HG02973 (cell line): ENCODE measurements around the gene KRT8.

Experiments used
- ATAC-seq: cut with Tn5 transposase; IDR thresholded peaks from one replicate; pipeline ENCODE4 v1.9.1; 2021; ENCODE audit warnings: moderate library complexity; ENCODE audit not compliant: unreplicated experiment

KRT8 gene

DNA sequence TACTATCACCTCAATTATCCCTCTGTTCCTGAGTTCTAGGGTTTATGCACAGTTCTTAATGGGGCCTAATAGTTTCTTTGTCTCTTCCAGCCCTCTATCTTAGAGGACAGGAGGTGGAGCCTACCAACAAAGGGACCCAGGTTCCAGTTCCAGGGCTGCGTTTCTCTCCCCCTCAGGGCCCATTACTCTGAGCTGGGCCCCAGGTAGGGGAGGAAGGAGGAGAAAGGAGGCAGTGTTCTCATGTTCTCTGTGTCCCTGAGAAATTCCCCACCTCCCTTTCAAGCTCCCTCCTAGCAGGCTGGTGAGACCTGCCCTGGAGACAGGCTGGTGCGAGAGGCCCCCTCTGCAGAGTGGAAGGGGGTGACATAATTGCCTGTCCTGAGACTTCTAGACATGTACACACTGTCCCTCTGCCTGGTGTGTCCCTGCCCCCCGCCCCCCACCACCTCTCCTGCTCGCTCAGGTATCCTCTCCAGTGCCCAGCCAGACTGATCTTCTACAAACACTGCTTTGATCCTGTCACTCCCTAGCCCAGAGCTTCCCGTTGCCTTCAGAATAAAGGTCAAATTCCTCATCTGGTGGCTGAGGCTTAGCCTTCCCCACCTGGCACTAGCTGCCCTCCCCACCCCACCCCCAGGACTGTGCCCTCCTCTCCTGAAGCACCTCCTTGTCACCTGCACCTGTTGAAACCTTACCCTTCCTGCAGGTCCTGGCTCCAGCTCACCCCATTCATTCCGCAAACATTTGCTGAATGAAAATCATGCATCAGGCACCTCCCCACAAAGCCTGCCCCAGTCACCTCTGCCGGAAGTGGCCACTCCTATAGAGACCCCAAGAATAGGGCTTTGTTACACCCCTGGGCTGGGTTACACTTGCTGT is 21.1 kb upstream of the KRT8 start:
- no peak for ATAC-seq

DNA sequence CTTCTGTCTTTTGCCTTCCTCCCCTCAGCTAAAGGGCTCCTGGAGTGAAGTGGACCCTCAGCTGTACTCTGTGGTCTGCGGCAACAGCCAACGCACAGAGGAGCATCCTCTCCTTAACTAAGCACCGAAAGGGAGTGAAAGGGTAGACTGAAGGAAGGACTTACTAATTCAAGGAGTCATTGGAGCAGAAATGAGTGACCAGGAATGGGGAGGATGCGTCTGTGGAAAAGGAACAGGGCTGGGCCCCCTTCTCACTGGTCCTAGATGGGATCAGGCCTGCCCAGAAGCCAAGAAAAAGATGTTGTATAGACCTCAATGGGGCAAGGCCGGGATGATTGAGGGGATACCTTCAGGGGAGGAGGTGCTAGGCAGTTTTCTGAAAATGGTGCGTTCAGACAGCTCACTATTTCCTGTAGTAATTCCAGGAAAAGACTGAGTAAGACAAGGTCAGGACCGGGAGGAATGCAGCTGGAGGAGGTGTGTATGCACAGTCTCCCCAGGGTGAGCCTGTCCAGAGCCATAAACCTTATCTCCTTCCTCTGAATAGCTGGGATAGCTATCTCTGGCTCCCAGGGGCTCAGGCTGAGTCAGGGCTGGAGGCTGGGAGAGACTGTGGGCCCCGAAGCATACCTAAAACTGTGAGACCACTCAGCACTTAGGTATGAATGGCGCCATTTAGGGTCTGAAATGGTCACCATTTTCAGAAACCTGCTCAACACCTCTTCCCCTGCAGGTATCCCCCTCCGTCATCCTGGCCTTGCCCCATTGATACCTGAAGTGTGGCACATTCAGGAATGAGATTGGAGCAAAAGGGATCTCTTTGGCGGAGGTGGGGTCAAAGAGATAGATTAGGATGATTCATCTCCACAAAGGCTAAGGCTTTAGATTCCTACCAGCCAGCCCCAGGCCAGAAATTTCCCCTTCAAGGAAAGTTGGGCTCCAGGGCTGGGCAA is 20.2 kb upstream of the KRT8 start:
- no peak for ATAC-seq

DNA sequence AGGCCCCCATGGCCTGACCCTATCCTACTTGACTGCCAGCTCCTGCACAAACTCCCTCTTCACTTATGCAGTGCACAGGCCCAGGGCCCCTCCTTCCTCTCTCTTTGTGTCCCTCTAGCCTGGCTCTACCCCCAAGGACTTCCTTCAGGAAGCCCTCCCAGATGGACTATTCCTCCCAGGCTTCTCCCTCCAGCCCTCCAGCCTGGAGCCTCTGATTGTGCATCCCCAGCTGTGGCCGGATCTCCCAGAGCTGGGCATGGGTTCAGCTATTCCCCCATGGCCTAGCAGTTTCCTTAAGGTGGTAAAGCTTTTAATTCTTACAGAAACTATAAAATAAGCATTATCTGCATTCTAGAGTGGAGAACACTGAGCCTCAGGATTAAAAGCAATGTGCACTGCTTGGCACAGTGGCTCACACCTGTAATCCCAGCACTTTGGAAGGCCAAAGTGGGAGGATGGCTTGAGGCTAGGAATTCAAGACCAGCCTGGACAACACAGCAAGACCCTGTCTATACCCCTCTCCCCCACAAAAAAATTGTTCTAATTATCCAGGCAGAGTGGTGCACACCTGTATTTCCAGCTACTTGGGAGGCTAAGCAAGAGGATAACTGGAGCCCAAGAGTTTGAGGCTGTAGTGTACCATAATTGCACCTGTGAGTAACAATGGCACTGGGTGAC is 16.8 kb upstream of the KRT8 start:
- ATAC-seq, result no peak

DNA sequence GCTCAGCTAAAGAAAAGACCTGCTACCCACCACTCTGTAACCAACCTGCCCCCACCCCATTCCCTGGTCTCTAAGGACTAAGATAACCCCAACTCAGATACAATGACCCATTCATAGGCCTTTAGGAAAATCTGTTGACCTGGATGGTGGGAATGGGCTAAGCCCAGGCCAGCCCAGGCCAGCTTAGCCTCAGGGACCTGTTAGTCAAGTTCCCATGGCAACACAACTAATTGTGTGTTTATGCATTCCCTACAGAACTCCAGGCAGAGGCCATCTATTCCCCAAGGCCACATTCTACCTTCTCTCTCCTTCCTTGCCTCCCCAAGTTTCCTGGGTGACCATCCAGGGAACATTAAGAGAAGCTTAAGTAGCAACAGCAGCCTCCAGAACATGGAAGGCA is 16.1 kb upstream of the KRT8 start:
- ATAC-seq, result no peak

DNA sequence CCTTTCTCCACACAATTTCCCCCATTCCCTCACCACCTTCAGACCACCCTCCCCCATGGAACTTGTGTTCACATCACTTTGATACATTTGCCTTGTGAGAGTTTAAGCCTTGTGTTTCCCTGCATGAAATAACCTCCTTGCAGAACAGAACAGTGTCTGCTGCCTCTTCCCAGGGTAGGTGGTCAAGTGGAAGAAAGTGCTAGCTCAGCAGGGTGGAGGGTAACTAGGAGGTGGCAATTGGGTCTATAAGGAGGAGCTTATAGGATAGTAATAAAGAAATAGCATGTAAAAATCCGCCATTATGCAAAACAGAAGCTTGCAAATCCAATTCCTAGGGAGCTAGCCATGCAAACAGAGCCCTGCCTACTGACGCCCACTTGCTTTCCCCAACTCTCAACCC is 13.9 kb upstream of the KRT8 start:
- ATAC-seq, result no peak

DNA sequence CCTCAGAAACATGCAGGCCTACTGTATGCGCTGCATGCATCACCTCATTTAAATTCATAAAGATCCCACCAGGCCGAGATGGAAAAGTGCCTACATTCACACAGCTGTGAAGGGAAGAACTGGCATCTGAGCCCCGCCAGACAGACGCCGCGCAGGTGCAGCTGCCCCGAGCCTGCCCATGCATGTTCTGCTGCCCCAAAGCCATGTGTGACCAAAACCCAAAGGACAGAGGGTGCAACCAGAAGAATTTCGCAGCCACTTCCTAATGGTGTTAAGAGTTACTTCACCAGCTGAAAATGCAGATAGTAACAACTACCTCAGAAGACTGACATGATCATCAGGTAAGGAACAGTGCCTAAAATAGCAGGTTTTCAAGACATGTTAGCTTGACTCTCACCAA is 13.5 kb upstream of the KRT8 start:
- no peak for ATAC-seq

DNA sequence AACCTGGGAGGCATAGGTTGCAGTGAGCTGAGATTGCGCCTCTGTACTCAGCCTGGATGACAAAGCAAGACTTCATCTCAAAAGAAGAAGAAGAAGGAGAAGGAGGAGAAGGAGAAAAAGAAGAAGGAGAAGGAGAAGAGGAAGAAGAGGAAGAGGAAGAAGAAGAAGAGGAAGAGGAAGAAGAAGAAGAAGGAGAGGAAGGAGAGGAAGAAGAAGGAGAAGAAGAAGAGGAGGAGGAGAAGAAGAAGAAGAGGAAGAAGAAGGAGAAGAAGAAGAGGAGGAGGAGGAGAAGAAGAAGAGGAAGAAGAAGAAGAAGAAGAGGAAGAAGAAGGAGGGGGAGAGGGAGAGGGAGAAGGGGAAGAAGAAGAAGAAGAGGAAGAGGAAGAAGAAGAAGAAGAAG is 12.9 kb upstream of the KRT8 start:
- ATAC-seq, result no peak

DNA sequence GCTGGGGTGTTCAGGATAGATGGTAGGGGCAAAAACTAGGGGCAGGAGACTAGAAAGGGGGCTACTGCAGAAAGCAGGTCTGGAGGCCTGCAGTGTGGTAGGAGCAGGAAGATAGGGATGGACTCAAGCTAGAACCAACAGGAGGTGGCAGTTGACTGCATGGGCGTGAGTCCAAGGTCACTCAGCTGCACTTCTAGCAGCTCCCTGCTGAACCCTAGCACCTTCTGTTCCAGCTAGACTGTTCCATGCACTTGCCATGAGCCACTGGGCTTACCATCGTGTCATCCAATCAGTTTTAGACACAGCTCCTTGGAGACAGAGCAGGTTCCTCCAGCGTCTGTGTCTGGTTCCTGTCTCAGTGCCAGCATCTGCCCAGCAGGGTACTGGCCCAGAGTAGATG is 11.3 kb upstream of the KRT8 start:
- no peak for ATAC-seq

DNA sequence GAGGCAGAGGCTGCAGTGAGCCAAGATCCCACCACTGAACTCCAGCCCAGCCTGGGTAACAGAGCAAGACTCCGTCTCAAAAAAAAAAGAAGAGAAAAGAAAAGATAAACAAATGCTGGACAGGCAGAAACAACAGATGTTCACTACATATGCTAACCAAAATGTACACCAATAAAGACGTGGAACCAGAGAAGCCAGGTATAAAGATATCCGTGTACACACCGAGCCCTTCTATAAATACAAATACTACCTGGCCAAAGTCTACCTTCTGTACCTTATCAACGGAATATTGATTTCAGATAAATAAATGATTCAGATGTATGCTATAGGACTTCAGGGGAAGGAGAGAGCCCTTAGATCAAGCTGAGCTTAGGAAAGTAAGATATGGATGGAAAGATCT is 10.8 kb upstream of the KRT8 start:
- no peak for ATAC-seq

DNA sequence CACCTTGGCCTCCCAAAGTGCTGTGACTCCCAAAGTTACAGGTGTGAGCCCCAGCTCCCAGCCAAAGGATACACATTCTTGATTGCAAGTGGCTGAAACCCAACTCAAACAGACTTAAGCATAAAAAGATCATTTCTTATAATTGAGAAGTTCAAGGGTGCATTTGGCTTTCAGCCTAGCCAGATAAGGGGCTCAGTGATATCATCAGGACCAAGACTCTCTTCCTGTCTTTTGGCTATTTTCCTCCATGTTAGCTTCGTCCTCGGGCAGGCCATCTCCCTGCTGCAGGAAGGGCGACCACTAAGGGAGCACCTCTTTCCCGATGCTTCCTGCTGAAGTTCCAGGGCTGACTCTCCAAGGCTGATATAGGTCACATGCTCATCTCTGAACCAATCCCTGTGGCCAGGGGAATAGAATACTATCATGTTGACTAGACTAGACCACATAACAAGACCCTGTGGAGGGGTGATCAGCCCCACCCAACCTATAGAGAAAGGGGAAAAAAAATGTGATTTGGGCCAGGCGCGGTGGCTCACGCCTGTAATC is 9.8 kb upstream of the KRT8 start:
- no peak for ATAC-seq

DNA sequence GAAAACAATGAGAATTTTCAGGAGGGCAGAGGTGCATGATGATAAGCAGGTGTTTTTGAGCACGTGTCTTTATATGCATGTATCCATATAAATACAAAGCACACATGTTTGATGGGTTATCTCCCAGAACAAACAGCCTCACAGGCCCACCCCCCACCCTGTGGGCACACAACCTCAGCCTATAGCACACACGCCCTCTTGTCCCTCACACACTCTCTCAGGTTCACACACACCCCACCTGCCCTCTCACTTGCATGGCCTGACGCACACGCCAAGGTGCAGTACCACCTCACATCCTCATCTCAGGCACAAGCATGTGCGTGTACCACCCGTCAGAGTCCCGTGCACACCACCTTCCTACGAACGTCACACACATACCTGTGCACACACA is 8.6 kb upstream of the KRT8 start:
- ATAC-seq, result no peak

DNA sequence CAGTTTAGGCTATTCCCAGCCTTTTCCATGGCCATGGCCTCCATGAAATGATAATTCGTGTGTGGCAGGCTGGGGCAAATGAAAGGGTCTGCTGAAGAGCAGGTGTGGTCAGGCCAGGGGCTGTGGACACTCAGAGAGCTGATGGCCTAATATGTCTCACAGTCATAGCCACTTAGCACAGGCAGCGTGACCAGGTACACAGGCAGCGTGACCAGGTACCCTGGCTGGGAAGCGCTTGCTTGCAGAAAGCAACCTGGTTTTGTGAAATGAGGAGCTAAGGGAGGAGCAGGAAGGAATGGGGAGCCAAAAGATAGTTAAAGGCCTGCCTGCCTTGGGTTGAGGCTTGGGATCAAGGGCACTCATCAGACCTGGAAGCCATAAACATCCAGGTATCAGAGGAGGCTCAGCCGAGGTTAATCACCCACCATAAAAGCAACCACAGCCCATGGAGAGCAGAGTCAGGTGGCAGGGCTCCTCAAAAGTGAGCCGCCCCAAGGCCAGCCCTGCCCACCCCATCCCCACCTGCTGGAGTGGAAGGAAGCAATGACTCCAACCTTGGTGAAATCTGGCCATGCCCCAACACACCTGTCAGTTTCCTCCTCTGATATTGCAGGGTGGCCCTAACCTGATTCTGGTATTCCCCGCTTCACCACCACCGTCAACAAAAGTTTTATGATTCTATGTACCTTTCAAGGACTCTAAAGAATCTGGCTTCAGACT is 8.0 kb upstream of the KRT8 start:
- ATAC-seq, result no peak

DNA sequence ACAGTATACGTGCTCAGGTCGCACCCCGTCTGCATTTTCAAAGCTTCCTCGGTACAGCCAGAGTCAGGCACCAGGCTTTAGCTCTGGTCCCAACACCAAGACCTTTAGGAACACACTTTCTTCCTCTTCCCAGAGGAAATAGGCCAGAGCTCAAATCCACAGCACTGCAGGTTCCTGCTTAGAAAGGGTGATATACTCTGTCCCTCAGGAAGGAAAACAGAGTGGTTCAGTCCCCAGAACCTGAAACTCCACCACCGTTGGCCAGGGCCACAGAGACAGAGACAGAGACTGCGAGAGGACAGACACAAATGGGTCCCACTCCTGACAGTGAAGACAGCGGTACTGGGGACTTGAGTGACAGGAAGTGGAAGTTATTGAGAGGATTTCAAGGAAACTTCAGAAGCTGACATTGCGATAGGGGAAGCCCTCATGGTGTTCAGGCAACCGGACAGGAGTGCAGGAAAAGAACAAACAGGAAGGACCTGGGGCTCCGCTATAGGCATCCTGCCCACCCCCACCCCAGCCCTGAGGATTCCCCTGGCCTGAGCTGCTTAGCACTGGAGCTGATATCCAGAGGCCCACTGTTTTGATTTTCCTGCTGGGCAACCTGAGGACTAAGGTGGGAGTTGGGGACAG is 5.5 kb upstream of the KRT8 start:
- no peak for ATAC-seq

DNA sequence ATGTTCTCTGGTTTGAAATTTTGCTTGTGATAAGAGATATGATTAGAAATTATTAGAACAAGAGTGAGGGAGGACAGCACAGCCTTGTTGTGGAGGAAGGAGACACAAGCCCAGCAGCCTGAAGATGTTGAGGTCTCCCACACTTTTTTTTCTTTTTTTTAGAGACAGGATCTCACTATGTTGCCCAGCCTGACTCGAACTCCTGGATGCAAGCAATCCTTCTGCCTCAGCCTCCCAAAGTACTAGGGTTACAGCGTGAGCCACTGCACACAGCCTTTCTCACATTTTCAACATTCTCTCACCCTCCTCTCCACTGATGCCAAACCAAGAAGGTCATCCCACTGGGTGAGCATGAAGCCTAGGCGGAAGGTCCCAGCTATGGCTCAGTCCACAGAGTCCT is 4.9 kb upstream of the KRT8 start:
- no peak for ATAC-seq

DNA sequence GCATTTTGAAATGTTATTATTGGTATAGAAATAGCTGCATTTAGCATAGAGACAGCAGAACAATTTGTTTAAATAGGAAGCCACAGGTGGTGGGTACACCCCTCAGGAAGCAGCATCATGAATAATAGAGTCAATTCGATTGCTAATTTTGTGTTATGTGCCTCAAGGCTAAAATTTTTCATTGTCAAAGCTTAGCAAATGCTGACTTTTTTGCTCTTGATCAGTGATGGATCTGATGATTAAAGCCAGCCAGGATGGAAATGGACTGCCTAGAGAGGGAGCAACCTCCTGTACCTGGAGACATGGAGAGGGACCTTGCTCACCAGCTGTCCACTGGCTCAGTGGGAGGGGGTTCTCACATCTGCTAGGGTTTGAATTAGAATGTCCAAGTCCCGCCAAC is 4.5 kb upstream of the KRT8 start:
- ATAC-seq, result no peak

DNA sequence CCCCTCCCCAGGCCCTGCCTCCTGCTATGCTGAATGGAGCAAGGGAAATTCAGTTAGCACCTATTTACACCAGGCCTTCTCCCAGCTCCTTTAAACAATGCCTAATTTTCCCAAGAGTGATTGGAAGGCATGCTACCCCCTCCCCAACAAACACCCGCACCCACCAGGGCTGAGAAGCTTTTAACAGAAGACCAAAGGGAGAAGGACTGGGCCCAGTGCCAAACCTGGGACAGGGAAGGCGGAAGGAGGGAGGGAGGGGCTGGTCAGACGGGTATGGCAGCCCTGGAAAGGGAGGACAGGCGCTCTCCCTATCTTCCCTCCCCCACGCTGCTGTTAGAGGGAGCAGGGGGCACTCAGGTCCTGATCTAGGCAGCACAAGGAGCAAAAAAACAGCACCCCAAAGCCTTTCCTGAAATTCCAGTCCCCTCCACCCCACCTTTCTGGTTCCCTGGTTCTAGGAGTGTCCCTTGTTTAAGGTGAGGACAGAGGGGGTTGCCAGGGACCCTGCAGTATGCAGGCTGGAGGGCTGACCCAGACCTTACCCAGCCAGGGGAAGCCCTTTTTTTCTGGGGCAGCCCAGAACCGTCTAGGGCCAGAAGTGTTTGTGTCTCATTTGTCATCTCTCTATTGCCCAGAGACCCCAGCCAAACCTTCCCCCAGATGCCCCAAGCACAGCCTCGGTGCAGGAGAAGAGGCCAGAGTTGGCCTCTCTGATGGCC is 2.4 kb upstream of the KRT8 start:
- no peak for ATAC-seq

DNA sequence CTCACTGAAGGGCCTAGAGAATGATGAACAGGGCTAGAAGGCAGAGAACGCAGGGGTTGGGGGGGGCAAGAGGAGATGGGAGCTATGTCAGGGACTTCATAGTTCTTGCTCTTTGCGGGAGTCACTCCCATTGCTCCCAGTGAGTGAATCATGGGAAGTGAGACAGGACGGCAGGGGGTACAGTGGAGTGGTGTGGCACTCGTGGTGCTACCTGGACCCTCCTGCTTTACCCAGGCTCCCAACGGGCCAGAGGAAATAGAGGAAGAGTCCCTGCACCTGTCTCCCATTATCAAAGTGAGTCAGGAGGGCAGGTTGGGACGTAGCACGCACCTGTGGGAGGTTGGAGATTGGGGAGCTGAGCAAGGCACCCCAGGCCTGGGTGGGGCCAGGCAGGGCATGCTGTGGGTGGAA is 1.3 kb upstream of the KRT8 start:
- ATAC-seq, result no peak

DNA sequence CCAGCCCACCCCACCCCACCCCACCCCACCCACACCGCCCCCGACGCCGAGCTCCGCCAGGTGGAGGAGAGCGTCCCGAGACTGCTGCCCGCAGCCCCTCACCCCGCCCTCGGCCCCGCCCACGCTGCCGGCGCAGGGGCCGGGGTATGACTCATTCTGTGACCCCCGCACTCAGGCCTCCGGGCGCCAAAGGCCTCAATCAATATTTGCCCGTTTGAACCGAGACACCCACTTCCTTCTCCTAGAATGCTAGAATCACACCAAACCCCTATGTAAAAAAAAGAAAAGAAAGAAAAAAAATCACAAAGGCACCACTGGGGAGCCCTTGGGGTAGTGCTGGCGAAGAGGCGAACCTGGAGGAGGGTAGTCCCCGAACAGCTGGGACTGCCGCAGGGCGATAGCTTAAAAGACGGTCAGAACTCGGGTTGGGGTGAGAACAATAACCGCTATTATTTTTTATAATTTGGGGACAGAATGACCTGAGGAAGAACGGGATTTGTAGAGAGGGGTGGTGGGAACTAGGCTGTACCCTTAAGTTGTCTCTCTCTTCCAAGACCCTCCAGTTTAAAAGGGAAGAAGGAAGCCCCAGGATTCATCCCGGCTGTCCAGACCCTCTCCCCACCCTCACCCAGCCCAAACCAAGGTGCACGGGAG is 894 bp downstream of the KRT8 start:
- ATAC-seq, result no peak

DNA sequence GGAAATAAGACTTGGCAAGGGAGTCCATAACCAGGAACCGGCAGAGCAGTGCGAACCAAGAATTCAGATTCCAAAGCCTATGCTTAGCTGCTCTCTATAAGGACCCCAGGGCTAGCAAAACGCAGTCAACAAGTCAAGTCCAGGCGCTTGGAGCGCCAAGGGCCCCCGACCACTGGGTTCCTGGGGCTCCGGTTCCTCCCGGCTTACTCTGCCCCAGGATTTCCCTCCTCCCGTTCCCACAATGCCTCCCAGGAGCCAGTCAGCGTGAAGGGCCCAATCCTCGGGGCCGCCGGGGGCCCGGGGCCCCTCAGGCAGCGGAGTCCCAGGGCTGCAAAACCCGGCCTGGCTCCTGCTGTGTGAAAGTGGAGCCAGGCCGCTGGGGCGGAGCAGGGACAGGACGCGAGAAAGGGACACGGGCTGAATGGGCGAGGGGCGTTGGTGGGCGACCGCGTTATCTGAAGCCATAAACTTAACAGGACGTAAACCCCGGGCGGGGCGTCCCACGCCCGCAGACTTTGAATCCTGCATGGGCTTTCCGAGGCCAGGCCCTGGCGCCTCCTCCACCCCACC is 1.5 kb downstream of the KRT8 start:
- ATAC-seq, result no peak
